ENCODE measurements around the gene ALKBH8. TPM values are rescaled to one million over a fixed set of nuclear protein-coding genes. Genes with fewer than 3 reads are reported as not detected.
"Not testable (repeated sequence)": the region's sequence is repeated elsewhere in the genome, so short reads cannot be mapped to it uniquely, and the experiment has no call there.

ALKBH8 gene
- total and polyA plus RNA-seq, 4 donors = 4.3 to 9.1 (median 6.5) TPM

DNA sequence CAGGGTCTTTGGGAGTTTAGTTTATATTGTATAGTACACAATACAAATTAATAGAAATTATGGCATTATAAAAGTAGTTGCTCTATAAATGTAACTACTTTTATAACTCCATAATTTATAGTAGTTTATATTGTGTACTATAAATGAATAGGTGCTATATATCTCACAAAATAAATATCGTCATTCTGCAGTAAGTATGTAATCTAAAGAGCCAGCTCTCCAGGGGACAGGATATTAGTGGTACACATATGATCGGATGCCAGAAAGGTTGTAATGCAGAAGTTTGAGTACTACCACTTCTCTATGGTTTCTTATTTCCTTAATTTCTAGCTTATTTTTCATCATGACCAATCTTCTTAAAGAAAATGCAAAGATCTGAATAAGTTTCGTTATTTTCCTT is 87.7 kb downstream of the ALKBH8 start:
- Histone ChIP-seq H3K4me3 (ENCODE audit: low read length in 2 of 2) (no peak overlapping the region), H3K9me3 (ENCODE audit: control insufficient read depth, low read length) (no peaks in the 10 kb centered on the region), H3K36me3 (ENCODE audit: control insufficient read depth in 1 of 2, insufficient read depth in 2 of 2, low read length in 1 of 2) (no peaks in the 10 kb centered on the region), H3K27ac (ENCODE audit: low read depth in 1 of 2, low read length in 2 of 2) (no peak overlapping the region), H3K4me1 (ENCODE audit: control insufficient read depth in 1 of 2, insufficient read depth in 2 of 2, low read length in 2 of 2) (no peaks in the 10 kb centered on the region), H3K27me3 (ENCODE audit: control insufficient read depth in 1 of 2, insufficient read depth in 2 of 2, low read length in 1 of 2) (no peaks in the 10 kb centered on the region)
- intact Hi-C loops (cut with DNase I) = no loop called here
- ATAC-seq (ENCODE audit: low FRiP score) (no peak), DNase-seq (no peak)
- WGBS, 2 donors = 81 to 83% methylated on average over 3 of the region's 3 CpGs

DNA sequence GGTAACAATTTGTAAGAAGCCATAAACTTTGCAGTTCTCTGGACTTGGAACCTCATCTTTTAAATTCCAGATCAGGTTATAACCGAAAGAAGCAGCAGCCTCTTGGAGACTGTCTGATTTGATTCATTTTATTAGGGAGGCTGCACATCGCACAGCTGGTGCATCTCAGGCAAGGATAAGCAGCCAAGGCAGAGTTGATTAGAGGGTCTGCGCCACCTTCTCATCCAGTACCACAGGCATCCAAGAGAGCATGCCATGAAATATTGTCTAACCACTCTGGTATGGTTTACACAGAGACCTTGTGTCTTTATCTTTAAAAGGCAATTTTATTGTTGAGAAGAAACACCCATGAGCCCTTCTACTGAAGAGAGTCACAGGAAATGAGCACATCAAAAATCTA is 91.7 kb downstream of the ALKBH8 start:
- no peak overlapping the region for H3K27ac ChIP-seq (ENCODE audit: low read depth in 1 of 2, low read length in 2 of 2)
- no peak for ATAC-seq (ENCODE audit: low FRiP score)
- DNase-seq = no peak
- no peaks in the 10 kb centered on the region for H3K9me3 ChIP-seq (ENCODE audit: control insufficient read depth, low read length)
- H3K4me3 ChIP-seq (ENCODE audit: low read length in 2 of 2) = no peak overlapping the region
- WGBS, 2 donors = 83 to 87% methylated on average over 3 of the region's 3 CpGs
- no peaks in the 10 kb centered on the region for H3K4me1 ChIP-seq (ENCODE audit: control insufficient read depth in 1 of 2, insufficient read depth in 2 of 2, low read length in 2 of 2)
- H3K36me3 ChIP-seq (ENCODE audit: control insufficient read depth in 1 of 2, insufficient read depth in 2 of 2, low read length in 1 of 2) = no peaks in the 10 kb centered on the region
- intact Hi-C loops (cut with DNase I) = no loop called here
- no peaks in the 10 kb centered on the region for H3K27me3 ChIP-seq (ENCODE audit: control insufficient read depth in 1 of 2, insufficient read depth in 2 of 2, low read length in 1 of 2)

DNA sequence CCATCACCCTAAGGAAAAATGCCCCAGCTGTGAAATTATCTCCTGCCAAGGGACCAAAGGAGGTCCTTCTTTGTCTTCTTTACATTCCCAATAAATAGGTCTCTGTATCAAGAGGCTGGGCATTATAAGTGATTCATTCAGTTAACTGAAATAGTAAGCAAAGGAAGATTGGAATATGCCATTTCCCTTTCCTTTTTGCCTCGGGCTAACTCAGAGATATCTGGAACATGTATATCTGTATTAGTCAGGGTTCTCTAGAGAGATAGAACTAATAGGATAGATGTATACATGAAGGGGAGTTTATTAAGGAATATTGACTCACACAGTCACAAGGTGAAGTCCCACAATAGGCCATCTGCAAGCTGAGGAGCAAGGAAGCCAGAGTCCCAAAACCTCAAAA is 92.6 kb downstream of the ALKBH8 start:
- no peaks in the 10 kb centered on the region for H3K9me3 ChIP-seq (ENCODE audit: control insufficient read depth, low read length)
- no peak for ATAC-seq (ENCODE audit: low FRiP score)
- DNase-seq = no peak
- 47 to 63% methylated on average over 1 of the region's 1 CpG for WGBS, 2 donors
- no peaks in the 10 kb centered on the region for H3K4me1 ChIP-seq (ENCODE audit: control insufficient read depth in 1 of 2, insufficient read depth in 2 of 2, low read length in 2 of 2)
- no peaks in the 10 kb centered on the region for H3K27me3 ChIP-seq (ENCODE audit: control insufficient read depth in 1 of 2, insufficient read depth in 2 of 2, low read length in 1 of 2)
- no peaks in the 10 kb centered on the region for H3K36me3 ChIP-seq (ENCODE audit: control insufficient read depth in 1 of 2, insufficient read depth in 2 of 2, low read length in 1 of 2)
- H3K27ac ChIP-seq (ENCODE audit: low read depth in 1 of 2, low read length in 2 of 2) = no peak overlapping the region
- H3K4me3 ChIP-seq (ENCODE audit: low read length in 2 of 2) = no peak overlapping the region
- intact Hi-C loops (cut with DNase I) = no loop called here

DNA sequence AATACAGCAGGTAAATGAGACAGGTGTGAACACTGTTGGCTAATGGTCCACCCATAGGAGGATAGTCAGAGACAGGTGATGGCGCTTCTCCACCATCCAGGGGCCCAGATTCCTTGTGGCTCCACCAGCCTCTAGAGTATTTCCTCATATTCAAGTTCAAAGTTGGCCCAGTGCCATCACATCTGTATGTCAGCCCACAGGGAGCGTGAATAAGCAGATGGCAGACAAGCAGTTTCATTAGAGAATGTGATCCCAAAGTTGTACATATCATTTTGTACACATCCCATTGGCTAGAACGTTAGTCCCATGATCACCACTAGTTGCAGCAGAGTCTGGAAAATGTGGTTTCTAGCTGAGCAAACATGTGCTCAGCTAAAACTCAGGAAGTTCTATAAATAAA is 96.9 kb downstream of the ALKBH8 start:
- Histone ChIP-seq H3K27ac (ENCODE audit: low read depth in 1 of 2, low read length in 2 of 2) (no peak overlapping the region), H3K36me3 (ENCODE audit: control insufficient read depth in 1 of 2, insufficient read depth in 2 of 2, low read length in 1 of 2) (no peaks in the 10 kb centered on the region), H3K4me3 (ENCODE audit: low read length in 2 of 2) (no peak overlapping the region), H3K4me1 (ENCODE audit: control insufficient read depth in 1 of 2, insufficient read depth in 2 of 2, low read length in 2 of 2) (no peaks in the 10 kb centered on the region), H3K9me3 (ENCODE audit: control insufficient read depth, low read length) (no peaks in the 10 kb centered on the region), H3K27me3 (ENCODE audit: control insufficient read depth in 1 of 2, insufficient read depth in 2 of 2, low read length in 1 of 2) (no peaks in the 10 kb centered on the region)
- intact Hi-C loops (cut with DNase I) = no loop called here
- DNase-seq (no peak), ATAC-seq (ENCODE audit: low FRiP score) (no peak)
- WGBS, 2 donors = 55 to 60% methylated on average over 3 of the region's 3 CpGs

DNA sequence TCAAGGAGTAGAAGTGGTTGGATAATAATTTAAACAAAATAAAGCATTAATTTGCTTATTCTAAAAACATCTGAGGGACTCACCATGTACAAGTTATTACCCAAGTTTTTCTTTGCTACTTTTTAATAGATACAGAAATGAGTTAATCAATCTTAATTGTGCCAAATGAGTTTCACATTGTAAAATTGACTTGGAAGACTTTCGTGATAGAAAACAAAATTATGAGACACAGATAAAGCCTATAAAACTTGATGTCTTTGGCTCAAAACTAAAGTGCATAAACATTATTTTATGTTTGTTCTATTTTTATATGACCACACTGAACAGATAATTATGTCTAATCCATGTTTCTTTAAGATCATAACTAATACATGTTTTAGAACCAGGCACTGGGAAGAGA is 97.8 kb downstream of the ALKBH8 start:
- H3K27me3 ChIP-seq (ENCODE audit: control insufficient read depth in 1 of 2, insufficient read depth in 2 of 2, low read length in 1 of 2) = no peaks in the 10 kb centered on the region
- H3K4me1 ChIP-seq (ENCODE audit: control insufficient read depth in 1 of 2, insufficient read depth in 2 of 2, low read length in 2 of 2) = no peaks in the 10 kb centered on the region
- DNase-seq (no peak), ATAC-seq (ENCODE audit: low FRiP score) (no peak)
- H3K4me3 ChIP-seq (ENCODE audit: low read length in 2 of 2) = no peak overlapping the region
- WGBS, 2 donors = 37 to 48% methylated on average over 1 of the region's 1 CpG
- no peaks in the 10 kb centered on the region for H3K9me3 ChIP-seq (ENCODE audit: control insufficient read depth, low read length)
- intact Hi-C loops (cut with DNase I) = no loop called here
- H3K27ac ChIP-seq (ENCODE audit: low read depth in 1 of 2, low read length in 2 of 2) = no peak overlapping the region
- H3K36me3 ChIP-seq (ENCODE audit: control insufficient read depth in 1 of 2, insufficient read depth in 2 of 2, low read length in 1 of 2) = no peaks in the 10 kb centered on the region

DNA sequence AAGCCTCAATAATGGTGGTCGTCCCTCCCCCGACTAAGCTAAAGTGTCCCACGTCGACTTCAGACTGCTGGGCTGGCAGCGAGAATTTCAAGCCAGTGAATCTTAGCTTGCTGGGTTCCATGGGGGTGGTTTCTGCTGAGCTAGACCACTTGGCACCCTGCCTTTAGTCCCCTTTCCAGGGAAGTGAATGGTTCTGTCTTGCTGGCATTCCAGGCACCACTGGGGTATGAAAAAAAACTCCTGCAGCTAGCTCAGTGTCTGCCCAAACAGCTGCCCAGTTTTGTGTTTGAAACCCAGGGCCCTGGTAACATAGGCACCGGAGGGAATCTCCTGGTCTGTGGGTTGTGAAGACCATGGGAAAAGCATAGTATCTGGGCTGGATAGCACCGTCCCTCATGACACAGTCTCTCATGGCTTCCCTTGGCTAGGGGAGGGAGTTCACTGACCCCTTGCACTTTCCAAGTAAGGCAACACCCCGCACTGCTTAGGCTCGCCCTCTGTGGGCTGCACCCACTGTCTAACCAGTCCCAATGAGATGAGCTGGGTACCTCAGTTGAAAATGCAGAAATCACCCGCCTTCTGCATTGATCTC is 99.2 kb downstream of the ALKBH8 start:
- H3K36me3 ChIP-seq (ENCODE audit: control insufficient read depth in 1 of 2, insufficient read depth in 2 of 2, low read length in 1 of 2); H3K4me3 ChIP-seq (ENCODE audit: low read length in 2 of 2); H3K27ac ChIP-seq (ENCODE audit: low read depth in 1 of 2, low read length in 2 of 2); H3K9me3 ChIP-seq (ENCODE audit: control insufficient read depth, low read length); ATAC-seq (ENCODE audit: low FRiP score); intact Hi-C loops (cut with DNase I); H3K4me1 ChIP-seq (ENCODE audit: control insufficient read depth in 1 of 2, insufficient read depth in 2 of 2, low read length in 2 of 2); DNase-seq; H3K27me3 ChIP-seq (ENCODE audit: control insufficient read depth in 1 of 2, insufficient read depth in 2 of 2, low read length in 1 of 2): not testable (repeated sequence)
- 81 to 85% methylated on average over 10 of the region's 10 CpGs for WGBS, 2 donors

DNA sequence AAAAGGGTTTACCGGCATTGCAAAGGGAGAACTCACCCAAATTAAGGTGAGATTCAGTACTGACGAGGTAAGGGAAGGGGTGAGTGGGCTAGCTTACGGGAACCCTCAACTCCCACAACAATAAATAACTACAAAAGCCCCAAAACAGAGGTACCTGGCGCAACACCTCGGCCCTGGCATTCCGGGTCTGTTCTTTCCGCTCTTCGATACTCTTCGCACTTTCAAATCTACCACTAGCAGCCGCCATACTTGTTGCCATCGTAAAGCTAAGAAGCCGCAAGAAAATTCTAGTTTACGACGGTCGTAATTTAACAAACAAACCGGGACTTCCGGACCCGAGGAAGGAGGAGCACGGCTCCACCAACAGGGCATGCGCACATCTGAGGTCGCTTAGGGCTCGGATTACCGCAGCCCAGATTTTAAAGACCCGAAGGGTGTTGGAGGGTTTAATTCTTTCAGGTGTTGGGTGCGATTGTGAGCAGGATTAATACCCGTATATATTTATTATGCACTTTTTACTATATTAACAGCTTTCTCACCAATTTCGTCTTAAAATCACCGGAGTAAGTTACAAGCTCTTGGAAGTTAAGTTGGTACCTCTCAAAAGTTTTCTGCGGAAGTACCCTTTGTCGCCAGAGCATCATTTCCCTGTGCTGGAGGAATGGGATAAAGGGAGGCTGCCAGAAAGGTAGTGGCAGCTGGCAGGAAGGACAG is 107.8 kb downstream of the ALKBH8 start, which contains the start of gene CWF19L2:
CWF19L2 (minus strand) TSS at position 268 of the 714 bp plus-strand sequence; CDS start at position 259, 9 bp downstream.
- Histone ChIP-seq H3K27me3 (ENCODE audit: control insufficient read depth in 1 of 2, insufficient read depth in 2 of 2, low read length in 1 of 2) (no peaks in the 10 kb centered on the region), H3K4me1 (ENCODE audit: control insufficient read depth in 1 of 2, insufficient read depth in 2 of 2, low read length in 2 of 2) (no peaks in the 10 kb centered on the region), H3K4me3 (ENCODE audit: low read length in 2 of 2) (peak within 1 kb of the TSS; percentile 97 to 100), H3K27ac (ENCODE audit: low read depth in 1 of 2, low read length in 2 of 2) (peak within 1 kb of the TSS in 1 of 2 donors; percentile 68), H3K9me3 (ENCODE audit: control insufficient read depth, low read length) (no peaks in the 10 kb centered on the region), H3K36me3 (ENCODE audit: control insufficient read depth in 1 of 2, insufficient read depth in 2 of 2, low read length in 1 of 2) (peaks cover 0 to 7% of the 10 kb centered on the region in 2 donors)
- DNase-seq (peak; percentile 94), ATAC-seq (ENCODE audit: low FRiP score) (peak; percentile 99)
- intact Hi-C loops (cut with DNase I) = no loop called here
- 0% methylated on average over 30 of the region's 30 CpGs for WGBS, 2 donors

DNA sequence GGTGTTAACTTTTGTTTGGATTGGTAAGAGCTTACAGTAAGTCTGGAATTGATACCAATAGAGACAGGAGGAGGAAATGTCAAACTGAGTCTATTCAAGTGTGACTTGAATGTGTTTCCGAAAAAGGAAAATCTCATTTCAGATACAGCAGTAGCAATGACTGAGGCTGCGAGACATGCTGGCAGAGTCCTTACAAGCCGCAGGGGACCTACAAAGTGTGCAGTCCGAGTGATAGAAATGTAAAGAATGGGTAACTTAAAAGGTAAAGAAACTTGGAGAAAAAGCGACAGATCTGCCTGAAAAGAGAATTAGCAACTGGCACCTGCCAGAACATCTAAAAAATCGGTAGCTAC is 108.4 kb downstream of the ALKBH8 start:
- DNase-seq (no peak), ATAC-seq (ENCODE audit: low FRiP score) (no peak)
- Histone ChIP-seq H3K27ac (ENCODE audit: low read depth in 1 of 2, low read length in 2 of 2) (no peak overlapping the region), H3K4me1 (ENCODE audit: control insufficient read depth in 1 of 2, insufficient read depth in 2 of 2, low read length in 2 of 2) (no peaks in the 10 kb centered on the region), H3K36me3 (ENCODE audit: control insufficient read depth in 1 of 2, insufficient read depth in 2 of 2, low read length in 1 of 2) (peaks cover 0 to 7% of the 10 kb centered on the region in 2 donors), H3K27me3 (ENCODE audit: control insufficient read depth in 1 of 2, insufficient read depth in 2 of 2, low read length in 1 of 2) (no peaks in the 10 kb centered on the region), H3K4me3 (ENCODE audit: low read length in 2 of 2) (peak overlapping the region; percentile 97 to 100), H3K9me3 (ENCODE audit: control insufficient read depth, low read length) (no peaks in the 10 kb centered on the region)
- intact Hi-C loops (cut with DNase I) = no loop called here
- WGBS, 2 donors = 1 to 2% methylated on average over 6 of the region's 6 CpGs

Measured in aorta (tissue), 5 donors.